Suprapubic skin (tissue), 4 donors: Measurements from ENCODE around the gene LHPP. TPM values are rescaled to one million over a fixed set of nuclear protein-coding genes. Genes with fewer than 3 reads are reported as not detected.

Experiments used
- DNase-seq, 2 donors: peaks; one replicate each; pipeline ENCODE4 v3.0.0-alpha.2; 2019; ENCODE audit warnings: low spot score in 2 of 2
- H3K27ac ChIP-seq: fragments of 200-600 bp; sonication (generic); one replicate; pipeline ENCODE4 v1.5.1; 2019
- H3K27me3 ChIP-seq: fragments of 200-600 bp; sonication (generic); one replicate; pipeline ENCODE4 v1.5.1; 2019
- H3K36me3 ChIP-seq: fragments of 200-600 bp; sonication (generic); one replicate; pipeline ENCODE4 v1.5.1; 2019
- H3K4me1 ChIP-seq: fragments of 200-600 bp; sonication (generic); one replicate; pipeline ENCODE4 v1.5.1; 2019
- H3K4me3 ChIP-seq: fragments of 200-600 bp; sonication (generic); one replicate; pipeline ENCODE4 v1.5.1; 2019; ENCODE audit warnings: mild to moderate bottlenecking
- H3K9me3 ChIP-seq: fragments of 200-600 bp; sonication (generic); one replicate; pipeline ENCODE4 v1.5.1; 2019
- EP300 ChIP-seq: sonication (generic); formaldehyde crosslinking; IDR thresholded peaks from one replicate; pipeline ENCODE4 v1.6.1; 2017; ENCODE audit warnings: antibody characterized with exemption
- POLR2A ChIP-seq, 2 donors: fragments of 450-650 bp; IDR thresholded peaks; one replicate each; pipeline ENCODE4 v1.6.1; 2017; ENCODE audit warnings: antibody characterized with exemption in 2 of 2, mild to moderate bottlenecking in 2 of 2, moderate library complexity in 2 of 2
- POLR2AphosphoS5 ChIP-seq, 3 donors: sonication (generic); formaldehyde crosslinking; IDR thresholded peaks; one replicate each; pipeline ENCODE4 v1.6.1; 2017; ENCODE audit warnings: antibody characterized with exemption in 3 of 3
- WGBS: methylation state at CpG from one replicate; pipeline ENCODE4 v1.1.5; 2018; 5-methylcytosine and 5-hydroxymethylcytosine counted together
- total RNA-seq, 4 donors: library from RNA; depleted of rRNA; stranded (reverse); fragments of >200 nt; gene quantifications; one replicate each; pipeline ENCODE4 v1.1.0, GENCODE V29; 2016
- TF ChIP-seq, protein P1 (sequence below), 2 donors: fragments of 200-600 bp in 1 of 2; fragments of 450-650 bp in 1 of 2; sonication (generic) in 1 of 2; IDR thresholded peaks; one replicate each; pipeline ENCODE4 v1.5.1; 2016 to 2019; ENCODE audit warnings: antibody characterized with exemption in 2 of 2, mild to moderate bottlenecking in 1 of 2, moderate library complexity in 1 of 2

The LHPP gene
- total RNA-seq, 4 donors from 2014 or later: 14.4 to 22.6 (median 15.3) TPM

DNA sequence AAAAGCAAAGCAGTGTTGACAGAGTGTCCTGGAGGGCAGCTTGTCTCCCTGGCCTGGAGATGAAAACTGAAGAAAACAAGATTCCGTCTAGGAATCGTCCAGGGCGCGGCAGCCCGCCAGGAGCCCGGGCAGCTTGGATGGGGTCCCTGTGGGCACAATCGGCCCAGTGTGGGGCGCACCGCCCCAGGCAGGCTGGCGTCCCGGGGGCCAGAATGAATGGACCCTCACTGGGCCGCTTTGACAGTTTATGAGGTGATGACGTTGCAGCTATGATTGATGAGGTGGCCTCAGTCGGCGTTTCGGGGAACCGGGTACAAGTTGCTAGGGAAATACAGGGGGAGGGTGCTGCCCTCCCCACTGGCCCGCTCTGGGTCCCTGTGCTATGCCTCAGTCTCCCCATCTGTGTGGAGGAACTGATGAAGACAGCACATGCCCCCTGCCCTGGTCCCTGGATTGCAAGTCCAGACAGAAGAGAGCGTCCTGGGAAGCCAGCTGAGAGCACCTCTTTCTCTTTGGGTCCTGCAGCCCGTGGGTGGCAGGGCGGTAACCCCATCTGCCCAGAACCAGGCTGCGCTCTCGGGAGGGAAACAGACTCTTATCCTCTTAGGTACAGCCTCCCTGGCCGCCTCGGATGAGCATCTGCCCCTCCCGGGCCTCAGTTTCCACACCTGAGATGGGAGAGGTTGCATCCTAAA is 131.3 kb downstream of the LHPP start:
- Histone ChIP-seq H3K36me3 (no peaks in the 10 kb centered on the region), H3K4me3 (no peak overlapping the region), H3K9me3 (peaks cover 4% of the 10 kb centered on the region), H3K27me3 (no peaks in the 10 kb centered on the region), H3K4me1 (peaks cover 19% of the 10 kb centered on the region), H3K27ac (no peak overlapping the region)
- WGBS: 90% methylated on average over 17 of the region's 26 CpGs
- no peak for DNase-seq
- TF ChIP-seq EP300 (no peak), POLR2AphosphoS5 (IDR thresholded peaks at IDR 0.05) (no peak), POLR2A (IDR thresholded peaks at IDR 0.05) (no peak)
- TF ChIP-seq, protein P1, sequence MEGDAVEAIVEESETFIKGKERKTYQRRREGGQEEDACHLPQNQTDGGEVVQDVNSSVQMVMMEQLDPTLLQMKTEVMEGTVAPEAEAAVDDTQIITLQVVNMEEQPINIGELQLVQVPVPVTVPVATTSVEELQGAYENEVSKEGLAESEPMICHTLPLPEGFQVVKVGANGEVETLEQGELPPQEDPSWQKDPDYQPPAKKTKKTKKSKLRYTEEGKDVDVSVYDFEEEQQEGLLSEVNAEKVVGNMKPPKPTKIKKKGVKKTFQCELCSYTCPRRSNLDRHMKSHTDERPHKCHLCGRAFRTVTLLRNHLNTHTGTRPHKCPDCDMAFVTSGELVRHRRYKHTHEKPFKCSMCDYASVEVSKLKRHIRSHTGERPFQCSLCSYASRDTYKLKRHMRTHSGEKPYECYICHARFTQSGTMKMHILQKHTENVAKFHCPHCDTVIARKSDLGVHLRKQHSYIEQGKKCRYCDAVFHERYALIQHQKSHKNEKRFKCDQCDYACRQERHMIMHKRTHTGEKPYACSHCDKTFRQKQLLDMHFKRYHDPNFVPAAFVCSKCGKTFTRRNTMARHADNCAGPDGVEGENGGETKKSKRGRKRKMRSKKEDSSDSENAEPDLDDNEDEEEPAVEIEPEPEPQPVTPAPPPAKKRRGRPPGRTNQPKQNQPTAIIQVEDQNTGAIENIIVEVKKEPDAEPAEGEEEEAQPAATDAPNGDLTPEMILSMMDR (IDR thresholded peaks at IDR 0.05): no peak

DNA sequence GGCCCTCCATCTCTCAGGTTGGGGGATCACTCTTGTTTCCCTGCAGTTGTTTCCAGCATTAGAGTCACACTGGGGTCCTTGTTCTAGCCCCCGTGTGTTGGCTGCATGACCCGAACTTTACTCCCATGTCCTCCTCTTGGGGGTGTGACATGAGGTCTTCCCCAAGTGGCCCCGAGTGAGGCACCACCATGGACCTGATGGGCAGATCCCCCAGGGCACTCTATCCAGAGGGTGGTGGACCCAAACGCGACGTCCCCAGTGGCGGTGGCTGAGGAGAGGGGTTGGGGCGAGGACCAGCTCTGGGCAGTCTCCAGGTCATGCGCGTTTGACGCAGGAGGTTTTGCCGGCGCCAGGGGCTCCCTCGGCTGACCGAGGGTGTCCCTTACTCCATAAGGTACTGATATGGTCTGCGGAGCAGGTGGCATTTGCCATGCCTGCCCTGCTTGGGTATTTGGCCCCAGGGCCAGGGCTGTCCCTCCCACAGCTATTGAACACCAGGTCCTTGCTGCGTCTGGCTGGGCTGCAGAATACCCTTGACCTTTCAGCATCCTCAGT is 131.9 kb downstream of the LHPP start:
- TF ChIP-seq, protein P1 (IDR thresholded peaks at IDR 0.05): no peak
- TF ChIP-seq POLR2A (IDR thresholded peaks at IDR 0.05) (no peak), POLR2AphosphoS5 (IDR thresholded peaks at IDR 0.05) (no peak), EP300 (no peak)
- WGBS: 93% methylated on average over 17 of the region's 17 CpGs
- Histone ChIP-seq H3K9me3 (peaks cover 4% of the 10 kb centered on the region), H3K4me1 (peaks cover 16% of the 10 kb centered on the region), H3K27ac (no peak overlapping the region), H3K27me3 (no peaks in the 10 kb centered on the region), H3K4me3 (no peak overlapping the region), H3K36me3 (no peaks in the 10 kb centered on the region)
- DNase-seq: no peak

DNA sequence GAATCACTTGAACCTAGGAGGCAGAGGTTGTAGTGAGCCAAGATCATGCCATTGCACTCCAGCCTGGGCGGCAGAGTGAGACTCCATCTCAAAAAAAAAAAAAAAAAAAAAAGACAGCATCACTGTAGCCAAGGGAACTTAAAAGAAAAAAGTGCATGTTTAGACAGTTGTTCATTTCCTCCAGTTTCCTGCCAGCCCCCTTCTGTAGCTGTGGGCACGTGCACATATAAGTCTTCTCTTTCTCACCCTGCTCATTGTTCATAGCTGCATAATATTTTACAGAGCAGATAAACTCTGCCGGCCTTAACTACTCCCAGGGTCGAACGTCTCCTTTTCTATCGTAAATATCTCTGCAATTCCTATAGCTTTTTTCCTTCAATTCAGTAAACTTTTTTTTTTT is 132.6 kb downstream of the LHPP start:
- WGBS: 87% methylated on average over 6 of the region's 6 CpGs
- DNase-seq: no peak
- TF ChIP-seq POLR2A (IDR thresholded peaks at IDR 0.05): no peak
- no peak for TF ChIP-seq EP300
- TF ChIP-seq, protein P1 (IDR thresholded peaks at IDR 0.05): no peak
- no peak for TF ChIP-seq POLR2AphosphoS5 (IDR thresholded peaks at IDR 0.05)
- Histone ChIP-seq H3K36me3 (no peaks in the 10 kb centered on the region), H3K4me3 (no peak overlapping the region), H3K4me1 (peaks cover 8% of the 10 kb centered on the region), H3K9me3 (peaks cover 4% of the 10 kb centered on the region), H3K27me3 (no peaks in the 10 kb centered on the region), H3K27ac (no peak overlapping the region)

DNA sequence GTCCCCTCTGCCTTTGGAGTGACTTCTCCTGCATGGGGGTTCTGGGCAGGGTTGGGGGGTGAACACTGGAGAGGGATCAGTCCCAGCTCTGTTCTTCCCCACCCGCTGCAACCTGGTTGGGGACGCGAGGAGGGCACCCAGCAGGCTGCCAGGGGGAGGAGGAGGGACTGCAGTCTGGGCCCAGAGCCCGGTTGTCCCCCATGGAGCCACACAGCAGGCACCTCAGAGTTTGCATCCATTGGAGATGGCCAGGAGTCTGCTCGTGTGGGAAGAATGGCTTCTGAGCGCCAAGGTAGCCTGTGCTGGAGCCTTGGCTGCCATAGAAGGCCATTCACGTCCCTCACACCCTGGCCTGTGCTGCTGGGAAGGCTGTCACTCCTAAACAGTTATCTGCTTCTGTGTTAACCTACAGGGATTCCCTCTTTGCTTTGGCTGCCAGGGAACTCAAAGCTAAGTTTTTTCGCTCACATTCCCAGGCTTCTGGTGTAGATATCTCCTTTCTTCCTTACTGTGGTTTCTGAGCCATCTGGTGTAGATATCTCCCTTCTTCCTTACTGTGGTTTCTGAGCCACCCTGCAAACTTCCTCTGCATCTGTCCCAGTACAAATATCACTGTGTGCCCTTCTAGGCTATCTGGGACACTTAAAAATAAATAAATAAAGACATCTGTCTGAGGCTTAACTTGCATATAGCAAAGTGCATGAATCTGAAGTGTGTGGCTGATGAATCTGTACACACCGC is 133.7 kb downstream of the LHPP start:
- Histone ChIP-seq H3K9me3 (peaks cover 4% of the 10 kb centered on the region), H3K27me3 (no peaks in the 10 kb centered on the region), H3K27ac (no peak overlapping the region), H3K4me3 (no peak overlapping the region), H3K4me1 (no peaks in the 10 kb centered on the region), H3K36me3 (no peaks in the 10 kb centered on the region)
- TF ChIP-seq, protein P1 (IDR thresholded peaks at IDR 0.05): no peak
- no peak for TF ChIP-seq POLR2AphosphoS5 (IDR thresholded peaks at IDR 0.05)
- TF ChIP-seq EP300: no peak
- TF ChIP-seq POLR2A (IDR thresholded peaks at IDR 0.05): no peak
- DNase-seq: no peak
- 95% methylated on average over 6 of the region's 9 CpGs for WGBS
